Breast epithelium (tissue), 3 donors: ENCODE results near the gene ACVR1B.

Source experiments
- POLR2A ChIP-seq: fragments of 450-650 bp; IDR thresholded peaks from one replicate; pipeline ENCODE4 v1.6.1; 2016; ENCODE audit warnings: antibody characterized with exemption, mild to moderate bottlenecking, moderate library complexity
- POLR2AphosphoS5 ChIP-seq, 3 donors: sonication (generic); formaldehyde crosslinking; IDR thresholded peaks; one replicate each; pipeline ENCODE4 v1.6.1; 2017; ENCODE audit warnings: antibody characterized with exemption in 3 of 3
- TF ChIP-seq, protein P1 (sequence below), 3 donors: fragments of 450-650 bp; IDR thresholded peaks; one replicate each; pipeline ENCODE4 v1.5.1; 2016 to 2017; ENCODE audit warnings: antibody characterized with exemption in 3 of 3, mild to moderate bottlenecking in 3 of 3, moderate library complexity in 3 of 3

GRCh38 chr12:52013626-52014310 is 62.3 kb downstream of the ACVR1B start:
- TF ChIP-seq, protein P1, sequence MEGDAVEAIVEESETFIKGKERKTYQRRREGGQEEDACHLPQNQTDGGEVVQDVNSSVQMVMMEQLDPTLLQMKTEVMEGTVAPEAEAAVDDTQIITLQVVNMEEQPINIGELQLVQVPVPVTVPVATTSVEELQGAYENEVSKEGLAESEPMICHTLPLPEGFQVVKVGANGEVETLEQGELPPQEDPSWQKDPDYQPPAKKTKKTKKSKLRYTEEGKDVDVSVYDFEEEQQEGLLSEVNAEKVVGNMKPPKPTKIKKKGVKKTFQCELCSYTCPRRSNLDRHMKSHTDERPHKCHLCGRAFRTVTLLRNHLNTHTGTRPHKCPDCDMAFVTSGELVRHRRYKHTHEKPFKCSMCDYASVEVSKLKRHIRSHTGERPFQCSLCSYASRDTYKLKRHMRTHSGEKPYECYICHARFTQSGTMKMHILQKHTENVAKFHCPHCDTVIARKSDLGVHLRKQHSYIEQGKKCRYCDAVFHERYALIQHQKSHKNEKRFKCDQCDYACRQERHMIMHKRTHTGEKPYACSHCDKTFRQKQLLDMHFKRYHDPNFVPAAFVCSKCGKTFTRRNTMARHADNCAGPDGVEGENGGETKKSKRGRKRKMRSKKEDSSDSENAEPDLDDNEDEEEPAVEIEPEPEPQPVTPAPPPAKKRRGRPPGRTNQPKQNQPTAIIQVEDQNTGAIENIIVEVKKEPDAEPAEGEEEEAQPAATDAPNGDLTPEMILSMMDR (IDR thresholded peaks at IDR 0.05) = no peak
- TF ChIP-seq POLR2A (no peak), POLR2AphosphoS5 (IDR thresholded peaks at IDR 0.05) (no peak)
